Measurements from ENCODE around the gene APBA2. TPM values are rescaled to one million over a fixed set of nuclear protein-coding genes. Genes with fewer than 3 reads are reported as not detected.

The APBA2 gene
- total RNA-seq, 1 experiment from 2014 or later: 12.9 TPM

DNA sequence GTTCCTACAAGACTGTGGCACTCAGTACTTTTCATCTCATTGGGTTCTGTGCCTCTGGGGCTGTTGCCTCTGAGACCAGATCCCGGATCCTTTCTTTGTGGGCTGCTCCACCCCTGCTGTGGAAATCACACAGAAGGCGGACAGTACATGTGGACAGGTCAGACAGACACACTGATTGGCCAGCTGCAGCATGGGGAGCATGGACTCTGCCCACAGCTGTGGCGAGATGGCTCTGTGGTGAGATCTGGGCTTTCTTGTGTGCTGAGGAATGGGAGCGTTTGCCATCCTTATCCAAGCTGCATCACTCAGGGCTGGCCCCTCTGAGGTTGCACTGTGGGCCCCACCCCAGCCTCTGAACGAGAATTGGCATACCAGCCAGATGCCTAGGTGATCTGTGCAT lies 147.0 kb downstream of the APBA2 start:
- Histone ChIP-seq H3K27ac (ENCODE audit: low read depth, low read length, poor library complexity, severe bottlenecking) (no peak overlapping the region), H3K4me1 (ENCODE audit: insufficient read depth, low read length, poor library complexity, severe bottlenecking) (no peaks in the 10 kb centered on the region), H3K4me3 (ENCODE audit: low read depth, low read length, poor library complexity, severe bottlenecking) (no peak overlapping the region), H3K9me3 (ENCODE audit: low read depth, low read length, poor library complexity, severe bottlenecking) (no peaks in the 10 kb centered on the region), H3K36me3 (ENCODE audit: insufficient read depth, low read length, poor library complexity, severe bottlenecking) (no peaks in the 10 kb centered on the region), H3K27me3 (replicated peaks; ENCODE audit: insufficient read depth, low read depth, low read length, poor library complexity) (no peaks in the 10 kb centered on the region)
- CTCF ChIA-PET: no interaction called here
- DNase-seq (ENCODE audit: low spot score): no peak
- intact Hi-C loops (cut with micrococcal nuclease; ENCODE audit: unreplicated experiment): no loop called here
- BruUV-seq (replicated peaks): no TSS peak
- POLR2A ChIA-PET (ENCODE audit: low non-redundant PET): no interaction called here
- no peak for TF ChIP-seq CTCF (conservative IDR thresholded peaks at IDR 0.05; ENCODE audit: low read depth, low read length)
- TF ChIP-seq EZH2 (IDR thresholded peaks at IDR 0.05; ENCODE audit: borderline replicate concordance, low read depth, low read length, poor library complexity, severe bottlenecking): no peak

- intact Hi-C loops (cut with micrococcal nuclease; ENCODE audit: unreplicated experiment): no loop called here
- ChIA-PET POLR2A (ENCODE audit: low non-redundant PET) (no interaction called here), CTCF (no interaction called here)
- TF ChIP-seq CTCF (conservative IDR thresholded peaks at IDR 0.05; ENCODE audit: low read depth, low read length) (no peak), EZH2 (IDR thresholded peaks at IDR 0.05; ENCODE audit: borderline replicate concordance, low read depth, low read length, poor library complexity, severe bottlenecking) (no peak)
- H3K9me3 ChIP-seq (ENCODE audit: low read depth, low read length, poor library complexity, severe bottlenecking): no peaks in the 10 kb centered on the region
- DNase-seq (ENCODE audit: low spot score): no peak
- H3K4me1 ChIP-seq (ENCODE audit: insufficient read depth, low read length, poor library complexity, severe bottlenecking): no peaks in the 10 kb centered on the region
- H3K4me3 ChIP-seq (ENCODE audit: low read depth, low read length, poor library complexity, severe bottlenecking): no peak overlapping the region
- H3K27ac ChIP-seq (ENCODE audit: low read depth, low read length, poor library complexity, severe bottlenecking): no peak overlapping the region
- no TSS peak for BruUV-seq (replicated peaks)
- H3K36me3 ChIP-seq (ENCODE audit: insufficient read depth, low read length, poor library complexity, severe bottlenecking): no peaks in the 10 kb centered on the region
- no peaks in the 10 kb centered on the region for H3K27me3 ChIP-seq (replicated peaks; ENCODE audit: insufficient read depth, low read depth, low read length, poor library complexity)
Observed at GRCh38 chr15:29034151-29034550, 148.4 kb downstream of the APBA2 start.

DNA sequence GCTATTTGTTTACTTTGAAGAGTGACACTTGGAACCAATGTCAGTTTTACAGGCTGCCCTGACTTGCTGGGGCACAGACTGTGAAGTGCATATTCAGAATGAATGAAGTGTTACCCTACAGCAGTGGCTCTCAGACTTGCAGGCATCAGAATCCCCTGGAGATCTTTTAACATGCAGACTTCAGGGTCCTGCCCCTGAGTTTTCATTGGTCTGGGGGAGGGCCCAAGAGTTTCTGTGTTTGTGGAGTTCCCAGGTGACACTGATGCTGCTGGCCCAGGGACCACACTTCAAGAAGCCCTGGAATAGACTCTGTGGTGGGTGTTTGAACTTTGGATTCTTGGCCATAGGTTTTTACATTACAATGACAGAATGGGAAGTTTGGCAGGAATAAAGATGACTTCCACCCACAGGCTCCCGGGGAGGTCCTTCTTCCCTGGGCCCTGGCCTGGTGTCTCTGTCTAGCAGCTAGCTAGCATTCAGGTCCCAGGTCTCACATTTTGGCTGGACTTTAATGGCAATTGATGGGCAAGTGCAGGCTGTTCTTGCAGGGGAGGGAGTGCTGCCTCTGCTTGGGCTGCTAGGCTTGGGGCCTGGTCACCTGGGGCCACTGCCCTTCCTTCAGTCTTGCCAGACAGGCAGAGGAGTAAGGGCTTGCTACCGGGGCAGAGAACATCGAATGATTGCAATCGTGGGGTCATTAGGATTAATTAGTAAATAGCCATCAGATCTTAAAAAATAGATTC lies 149.0 kb downstream of the APBA2 start:
- Histone ChIP-seq H3K27me3 (replicated peaks; ENCODE audit: insufficient read depth, low read depth, low read length, poor library complexity) (no peaks in the 10 kb centered on the region), H3K4me1 (ENCODE audit: insufficient read depth, low read length, poor library complexity, severe bottlenecking) (no peaks in the 10 kb centered on the region), H3K36me3 (ENCODE audit: insufficient read depth, low read length, poor library complexity, severe bottlenecking) (no peaks in the 10 kb centered on the region), H3K9me3 (ENCODE audit: low read depth, low read length, poor library complexity, severe bottlenecking) (no peaks in the 10 kb centered on the region), H3K27ac (ENCODE audit: low read depth, low read length, poor library complexity, severe bottlenecking) (no peak overlapping the region), H3K4me3 (ENCODE audit: low read depth, low read length, poor library complexity, severe bottlenecking) (no peak overlapping the region)
- intact Hi-C loops (cut with micrococcal nuclease; ENCODE audit: unreplicated experiment): no loop called here
- no TSS peak for BruUV-seq (replicated peaks)
- ChIA-PET POLR2A (ENCODE audit: low non-redundant PET) (no interaction called here), CTCF (no interaction called here)
- no peak for DNase-seq (ENCODE audit: low spot score)
- TF ChIP-seq EZH2 (IDR thresholded peaks at IDR 0.05; ENCODE audit: borderline replicate concordance, low read depth, low read length, poor library complexity, severe bottlenecking): no peak
- TF ChIP-seq CTCF (conservative IDR thresholded peaks at IDR 0.05; ENCODE audit: low read depth, low read length): no peak
